Activated CD4-positive, alpha-beta T cell treated with anti-CD3 and anti-CD28 coated beads, Interleukin-2, amount 50 U/mL, for 48 hours (primary cell): ENCODE measurements around the gene KRT71.

Experiments used
- DNase-seq, 2 experiments: peaks; one replicate each; pipeline ENCODE4 v3.0.0-alpha.2; 2020

KRT71 gene

DNA sequence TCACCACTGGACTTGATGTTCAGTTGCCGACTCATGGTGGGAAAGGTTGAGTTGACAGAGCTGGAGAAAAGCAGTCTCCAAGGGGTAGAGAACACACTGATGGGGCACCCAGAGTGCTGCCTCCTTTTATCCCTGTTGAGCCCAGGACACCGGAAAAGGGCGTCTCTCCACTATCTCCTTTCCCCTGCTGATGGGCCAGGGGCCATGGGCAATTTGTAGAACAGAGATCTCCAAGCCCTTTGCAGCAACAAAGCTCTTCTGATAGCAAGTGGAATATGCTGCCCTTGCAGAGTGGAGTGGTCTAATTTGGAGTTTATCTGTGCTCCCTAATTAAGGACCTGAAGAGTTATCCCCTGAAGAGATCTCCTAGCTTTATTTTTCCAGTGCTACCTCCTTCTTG is 20.8 kb upstream of the KRT71 start, which contains the start of gene KRT74:
KRT74 (minus strand) TSS at position 101 of the 400 bp plus-strand sequence; CDS start at position 35, 66 bp downstream.
- no peak for DNase-seq

DNA sequence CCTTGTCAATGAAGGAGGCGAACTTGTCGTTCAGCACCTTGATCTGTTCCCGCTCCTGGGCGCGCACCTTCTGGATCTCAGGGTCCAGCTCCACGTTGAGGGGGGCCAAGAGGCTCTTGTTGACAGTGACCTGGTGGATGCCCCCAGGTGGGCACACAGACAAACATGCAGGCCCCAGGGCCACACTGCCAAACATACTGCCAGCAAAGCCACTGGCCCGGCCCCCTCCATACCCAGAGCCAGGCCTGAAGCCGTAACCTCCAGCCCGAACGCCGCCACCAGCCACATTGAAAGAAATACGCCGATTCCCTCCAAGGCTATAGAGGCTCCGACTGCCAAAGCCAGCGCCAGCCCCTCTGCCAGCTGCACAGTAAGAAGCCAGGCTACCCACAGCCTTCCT is 20.4 kb upstream of the KRT71 start:
- no peak for DNase-seq

DNA sequence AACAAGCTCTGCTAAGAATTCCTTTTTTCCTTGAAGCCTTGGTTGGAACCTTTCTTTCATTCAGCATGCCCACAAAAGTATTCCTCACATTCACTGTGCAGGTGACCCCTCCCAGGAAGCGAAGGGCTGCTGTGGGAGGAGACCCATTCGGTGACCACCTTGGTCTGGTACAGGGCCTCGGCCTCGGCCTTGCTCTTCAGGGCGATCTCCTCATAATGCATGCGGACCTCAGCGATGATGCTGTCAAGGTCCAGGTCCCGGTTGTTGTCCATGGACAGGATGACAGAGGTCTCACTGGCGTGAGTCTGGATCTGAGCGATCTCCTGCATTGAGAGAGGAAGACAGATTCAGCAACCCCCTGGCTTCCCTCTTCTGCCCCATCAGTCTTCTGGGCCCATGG is 17.6 kb upstream of the KRT71 start:
- DNase-seq = no peak

DNA sequence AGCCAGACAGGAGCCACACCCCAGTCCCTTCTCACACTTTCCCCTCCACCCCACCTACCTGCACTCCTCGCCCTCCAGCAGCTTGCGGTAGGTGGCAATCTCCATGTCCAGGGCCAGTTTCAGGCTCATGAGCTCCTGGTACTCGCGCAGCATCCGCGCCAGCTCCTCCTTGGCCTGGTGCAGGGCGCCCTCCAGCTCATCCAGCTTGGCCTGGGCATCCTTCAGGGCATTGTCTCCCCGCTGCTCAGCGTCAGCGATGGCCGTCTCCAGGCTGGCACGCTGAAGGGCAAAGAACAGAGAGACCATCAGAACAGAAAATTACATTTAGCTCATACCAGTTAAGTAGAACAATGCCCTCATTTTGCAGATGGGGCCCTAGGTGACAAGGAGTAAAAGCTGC is 15.2 kb upstream of the KRT71 start:
- no peak for DNase-seq

DNA sequence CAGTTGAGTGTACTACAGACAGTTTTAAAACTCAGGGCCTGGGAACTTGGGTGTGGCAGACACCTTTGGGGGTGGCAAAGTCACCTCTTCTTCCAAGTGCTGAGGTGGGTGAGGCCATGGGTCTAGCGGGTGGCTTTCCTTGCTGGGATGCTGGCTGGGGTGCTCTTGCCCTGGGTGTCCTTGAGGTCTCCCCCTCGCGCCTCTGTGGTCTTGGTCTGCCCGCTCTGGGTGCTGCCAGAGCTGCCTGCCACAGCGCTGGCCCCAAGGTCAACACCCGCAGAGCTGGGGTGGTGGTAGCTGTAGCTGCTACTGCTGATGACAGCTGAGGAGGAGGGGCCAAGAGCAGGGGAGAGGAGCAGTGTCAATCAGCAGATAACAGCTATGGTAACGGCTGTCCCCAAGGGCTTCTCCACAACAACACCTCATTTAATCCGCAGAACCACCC is 13.9 kb upstream of the KRT71 start:
- no peak for DNase-seq

DNA sequence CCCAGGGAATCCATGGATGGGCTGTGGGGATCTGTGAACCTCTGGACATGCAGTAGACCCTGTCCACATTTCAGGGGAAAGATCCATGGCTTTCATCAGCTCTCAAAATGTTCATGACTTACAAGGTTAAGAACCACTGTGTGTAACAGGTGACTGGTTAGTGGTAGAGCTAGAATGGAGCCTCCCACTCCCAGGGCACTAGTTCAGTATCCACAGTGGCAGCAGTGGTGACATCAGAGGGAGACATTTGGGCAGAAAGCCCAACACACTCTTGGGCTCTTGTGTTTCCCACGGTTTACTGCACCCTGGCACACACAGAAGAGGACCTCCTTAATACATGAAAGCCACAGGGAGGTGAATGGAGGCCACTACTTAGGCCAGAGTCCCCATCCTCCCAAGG is 11.6 kb upstream of the KRT71 start:
- no peak for DNase-seq

DNA sequence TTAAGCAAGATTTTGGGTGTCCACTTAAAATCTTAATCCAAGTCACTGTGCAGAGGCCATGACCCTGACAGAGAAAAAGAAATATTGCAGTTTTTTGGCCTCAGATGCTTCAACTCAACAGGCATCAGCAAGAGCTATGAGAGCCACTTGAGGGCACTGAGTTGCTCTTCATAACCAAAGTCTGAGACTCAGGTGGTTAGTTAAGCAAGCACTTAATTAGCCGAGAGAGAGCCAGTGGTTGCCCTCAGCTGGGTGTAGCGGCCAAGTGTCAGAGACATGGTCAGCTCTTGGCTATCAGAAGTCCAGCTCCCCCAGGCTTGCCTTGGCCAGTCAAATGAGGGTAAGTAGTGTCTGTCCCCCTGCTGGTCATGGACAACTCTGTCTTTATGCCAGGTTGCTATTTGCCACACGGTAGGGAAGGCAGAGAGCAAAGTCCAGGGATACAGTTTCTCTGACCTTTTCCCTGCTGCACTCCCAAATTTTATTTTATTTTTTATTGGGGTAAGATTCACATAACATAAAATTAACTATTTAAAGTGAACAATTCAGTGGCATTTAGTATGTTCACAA is 9.0 kb upstream of the KRT71 start:
- DNase-seq = no peak

DNA sequence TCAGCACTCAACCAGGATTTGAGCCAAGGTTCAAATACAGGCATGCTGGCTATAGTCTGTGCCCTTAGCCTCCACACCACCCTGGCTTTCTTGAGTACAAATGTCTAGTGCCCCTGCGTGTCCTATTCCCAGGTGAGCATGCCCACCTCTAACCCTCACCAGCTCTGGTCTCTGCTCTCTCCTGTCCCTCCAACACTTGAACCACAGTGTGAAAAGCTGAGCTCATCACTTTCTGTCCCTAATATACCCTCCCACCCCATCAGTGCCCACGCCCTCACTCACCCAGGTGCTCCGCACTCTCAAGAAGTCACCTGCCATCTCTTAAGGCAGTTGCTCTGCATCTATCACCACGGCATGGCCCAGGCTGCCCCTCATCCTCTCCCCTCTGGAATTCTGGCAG is 7.0 kb upstream of the KRT71 start:
- DNase-seq = no peak

DNA sequence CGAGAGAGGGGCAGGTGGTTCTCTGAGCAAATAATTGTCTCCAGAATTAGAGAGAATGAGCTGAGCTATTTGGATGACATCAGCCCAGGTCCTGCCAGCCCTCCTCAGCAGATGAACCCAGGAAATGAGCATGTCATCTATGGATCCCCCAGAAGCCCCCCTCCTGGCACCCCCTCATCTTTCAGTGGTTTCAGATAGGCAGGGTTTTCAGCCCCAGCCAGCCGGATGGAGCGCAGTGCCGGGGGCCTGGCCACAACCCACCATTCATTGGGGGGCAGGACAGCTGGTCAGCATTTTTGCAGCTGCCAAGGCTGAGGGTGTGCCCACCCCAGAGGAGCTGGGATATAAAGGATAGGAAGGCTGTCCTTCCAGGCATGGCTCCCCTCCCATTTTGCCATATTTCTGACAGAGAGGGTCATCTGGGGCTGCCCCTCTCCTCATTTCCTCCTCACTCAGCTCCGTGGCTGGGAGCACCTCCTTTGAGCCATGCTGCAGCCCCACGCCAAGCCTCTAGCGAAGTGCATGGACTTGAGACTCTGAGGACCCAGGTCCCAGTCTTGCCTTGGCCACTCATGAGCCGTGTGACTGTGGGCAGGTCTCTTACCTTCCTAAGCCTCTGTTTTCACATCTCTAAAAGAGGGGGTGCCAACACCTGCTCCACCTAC is 6.0 kb upstream of the KRT71 start:
- DNase-seq = no peak

DNA sequence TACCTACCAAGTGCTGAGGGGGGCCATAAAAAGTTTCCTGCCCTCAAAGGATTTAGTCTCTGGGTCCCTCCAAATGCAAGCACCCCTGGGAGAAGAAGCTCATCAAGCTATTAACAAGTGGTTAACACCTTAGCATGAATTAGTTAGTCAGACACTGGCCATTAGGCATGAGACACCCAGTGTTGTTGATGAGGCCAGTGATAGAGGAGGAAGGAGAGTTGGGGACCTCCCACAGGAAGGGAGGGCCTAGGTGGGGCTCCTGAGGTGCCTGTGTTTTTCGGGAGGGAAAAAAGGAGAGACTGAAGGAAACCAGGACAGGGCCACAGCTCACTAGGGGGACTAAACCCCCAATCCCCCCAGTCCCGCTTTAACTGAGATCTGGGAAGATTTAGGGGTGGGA is 4.5 kb upstream of the KRT71 start:
- no peak for DNase-seq

DNA sequence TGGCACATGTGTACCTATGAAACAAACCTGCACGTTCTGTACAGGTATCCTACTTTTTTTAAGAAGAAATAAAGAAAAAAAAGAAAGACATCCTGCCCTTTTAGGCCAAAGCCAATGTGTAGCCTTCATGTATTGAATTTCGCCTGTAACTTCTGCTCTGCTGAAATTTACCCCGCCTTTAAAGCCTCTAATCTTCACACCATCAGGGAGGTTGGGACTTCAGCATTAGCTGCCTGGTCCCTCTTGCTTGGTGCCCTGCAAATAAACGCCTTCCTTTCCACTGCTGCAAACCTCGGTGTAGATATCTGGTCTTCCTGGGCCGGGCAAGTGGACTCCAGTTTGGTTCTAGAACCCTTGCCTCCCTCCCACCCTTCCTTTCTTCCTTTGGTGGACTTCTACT is 2.6 kb upstream of the KRT71 start:
- no peak for DNase-seq

DNA sequence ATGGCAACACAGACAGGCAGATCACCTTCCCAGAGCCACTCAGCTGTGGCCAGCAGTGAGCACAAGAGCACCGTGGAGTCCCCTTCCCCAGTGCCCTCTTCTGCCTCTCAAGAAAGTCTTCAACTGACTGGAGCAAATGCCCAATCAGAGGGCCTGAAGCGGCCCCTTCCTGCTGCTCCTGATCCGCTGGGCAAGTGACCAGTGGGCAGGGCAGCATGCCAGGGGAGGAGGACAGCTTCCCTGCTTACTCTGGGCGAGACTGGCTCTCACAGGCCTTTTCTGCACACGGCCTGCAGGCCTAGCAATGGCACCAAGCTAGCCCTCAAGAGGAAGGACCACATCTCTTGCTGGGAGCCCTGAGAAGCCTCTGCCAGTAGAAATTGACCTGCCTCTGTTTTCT is 890 bp downstream of the KRT71 start:
- DNase-seq = no peak

DNA sequence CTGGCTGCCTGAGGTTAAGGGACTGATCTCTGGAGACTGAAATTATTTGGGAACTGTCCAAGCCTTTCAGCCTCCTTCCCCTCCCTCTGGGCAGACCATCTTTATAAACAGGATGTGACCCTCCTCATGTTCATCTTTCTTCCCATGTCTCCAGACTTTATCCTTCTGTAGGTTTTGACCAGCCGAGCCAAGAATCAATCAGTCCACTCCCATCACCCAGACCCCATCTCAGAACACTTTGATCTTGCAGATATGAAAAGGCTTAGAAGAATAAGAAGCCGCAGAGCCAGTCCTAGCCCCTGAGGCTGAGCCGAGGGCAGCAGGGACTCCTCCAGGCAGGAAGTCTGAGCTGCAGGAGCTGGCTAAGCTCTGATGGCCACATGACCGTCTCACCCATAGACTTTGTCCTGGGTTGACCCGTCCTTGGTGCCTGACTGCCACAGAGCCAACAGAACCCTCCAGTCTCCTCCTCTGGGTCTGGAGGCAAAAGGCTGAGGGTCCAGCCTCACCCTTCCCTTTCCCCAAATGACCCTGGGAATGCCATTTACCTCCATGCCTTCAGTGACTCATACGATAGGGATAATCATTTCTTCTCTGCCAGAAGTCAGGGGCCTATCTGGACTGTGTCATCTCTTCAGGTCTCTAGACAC is 1.6 kb downstream of the KRT71 start:
- DNase-seq = no peak

DNA sequence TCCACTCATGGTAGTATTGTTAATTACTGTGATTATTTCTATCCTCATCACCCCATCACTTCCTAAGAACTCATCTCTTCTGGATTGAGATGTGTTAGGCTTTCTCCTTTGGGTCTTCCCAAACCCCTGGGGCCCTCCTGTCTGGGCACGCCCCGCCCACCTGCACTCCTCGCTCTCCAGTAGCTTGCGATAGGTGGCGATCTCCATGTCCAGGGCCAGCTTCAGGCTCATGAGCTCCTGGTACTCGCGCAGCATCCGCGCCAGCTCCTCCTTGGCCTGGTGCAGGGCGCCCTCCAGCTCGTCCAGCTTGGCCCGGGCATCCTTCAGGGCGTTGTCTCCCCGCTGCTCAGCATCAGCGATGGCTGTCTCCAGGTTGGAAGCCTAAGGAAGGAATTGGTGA is 6.8 kb downstream of the KRT71 start:
- DNase-seq = no peak

DNA sequence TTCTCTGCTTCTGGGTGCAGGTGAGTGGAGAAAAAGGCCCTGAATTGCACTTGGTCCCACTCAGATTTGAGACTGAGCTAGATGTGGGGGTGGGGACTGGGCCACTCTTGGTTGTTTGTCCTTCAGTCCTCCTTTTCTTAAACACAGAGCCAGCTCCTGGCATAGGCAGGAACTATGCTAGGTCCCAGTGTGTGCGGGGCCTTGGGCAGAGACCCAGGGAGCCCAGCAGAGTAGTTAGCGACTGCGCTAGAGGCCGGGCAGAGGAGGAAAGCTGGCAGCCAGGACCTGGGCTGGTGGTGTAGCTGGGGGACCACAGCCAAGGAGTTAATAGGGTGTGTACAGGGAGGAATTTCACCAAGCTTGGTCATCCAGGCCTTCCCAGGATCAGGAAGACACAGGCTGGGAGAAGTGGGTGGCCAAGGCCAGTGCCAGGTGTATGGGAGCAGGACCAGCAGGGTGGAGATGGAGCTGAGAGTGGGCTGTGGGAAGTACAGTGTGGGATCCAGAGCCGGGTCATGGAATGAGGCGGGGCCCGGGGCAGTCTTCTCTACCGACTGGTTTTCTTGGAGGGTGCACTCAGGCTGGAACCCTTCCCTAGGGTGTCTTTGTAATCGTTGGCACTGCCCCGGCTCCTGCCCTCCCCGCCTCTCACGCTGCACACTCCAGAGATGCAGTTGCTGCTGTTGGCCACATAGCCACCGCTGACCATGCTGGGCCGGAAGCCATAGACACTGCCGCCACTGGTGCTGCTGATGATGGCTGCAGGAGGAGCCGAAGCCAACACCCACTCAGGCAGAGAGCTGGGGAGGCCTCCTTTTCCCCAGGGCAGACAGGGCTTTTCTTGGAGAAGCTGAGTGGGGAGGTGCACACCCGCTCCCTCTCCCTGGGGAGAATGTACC is 8.7 kb downstream of the KRT71 start:
- no peak for DNase-seq

DNA sequence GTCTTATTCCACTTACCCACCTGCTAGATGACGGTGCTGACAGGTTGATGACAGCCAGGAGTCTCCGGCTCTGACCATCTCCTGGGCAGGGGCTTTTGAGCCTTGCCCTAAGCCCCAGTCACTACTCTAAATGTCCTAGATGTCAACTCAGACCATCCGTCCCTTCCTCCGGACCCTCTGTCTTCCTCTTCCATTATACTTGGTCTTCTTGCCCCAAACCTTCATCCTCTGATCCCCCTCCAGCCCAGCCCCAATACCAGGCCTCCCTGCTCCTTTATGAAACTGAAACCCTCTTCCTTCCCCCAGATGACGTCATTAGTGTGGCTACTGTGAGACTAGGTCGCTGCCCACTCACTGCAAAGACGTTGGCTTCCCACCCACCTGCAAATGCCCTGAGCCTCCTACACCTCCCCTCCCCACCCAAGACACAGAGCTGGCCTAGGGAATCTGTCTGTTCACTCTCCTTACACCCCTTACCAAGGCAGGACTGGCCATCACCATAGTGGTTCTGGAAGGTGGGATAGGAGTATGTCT is 10.1 kb downstream of the KRT71 start:
- no peak for DNase-seq

DNA sequence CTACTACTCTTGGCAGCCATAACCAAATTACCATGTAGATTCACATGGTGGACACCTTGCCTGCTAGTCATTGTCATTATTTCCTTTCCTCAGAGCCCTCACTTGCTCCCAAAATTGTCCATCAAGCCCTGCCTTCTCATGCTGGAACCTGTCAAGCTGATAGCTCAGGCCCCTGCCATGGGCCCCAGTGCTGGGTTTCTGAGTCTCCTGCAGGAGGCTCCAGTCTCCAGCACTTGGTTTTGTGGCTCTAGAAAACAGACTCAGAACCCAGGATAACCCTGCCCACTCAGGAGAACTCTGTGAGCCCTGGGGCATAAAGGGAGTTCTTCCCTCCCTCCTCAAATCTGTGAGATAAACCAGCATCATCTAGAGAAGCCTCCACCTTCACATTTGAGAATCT is 10.8 kb downstream of the KRT71 start:
- no peak for DNase-seq

DNA sequence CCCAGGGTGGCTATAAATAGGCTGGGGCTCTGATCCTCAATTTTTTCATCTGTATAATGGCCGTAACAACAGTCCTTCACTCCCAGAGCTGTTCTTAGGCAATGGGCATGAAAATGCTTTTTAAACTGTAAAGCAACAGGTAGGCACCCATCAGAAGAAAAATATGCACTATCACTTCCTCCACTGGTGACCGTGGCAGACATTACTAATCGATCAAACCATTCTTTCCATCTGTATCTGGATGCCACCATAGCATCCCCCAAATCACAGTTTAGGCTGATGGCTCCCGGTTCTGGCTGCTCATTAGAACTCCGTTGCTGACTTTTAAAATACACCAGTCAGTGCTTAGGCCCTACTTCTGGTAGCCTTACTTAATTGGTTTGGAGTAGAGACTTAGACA is 11.2 kb downstream of the KRT71 start:
- no peak for DNase-seq

DNA sequence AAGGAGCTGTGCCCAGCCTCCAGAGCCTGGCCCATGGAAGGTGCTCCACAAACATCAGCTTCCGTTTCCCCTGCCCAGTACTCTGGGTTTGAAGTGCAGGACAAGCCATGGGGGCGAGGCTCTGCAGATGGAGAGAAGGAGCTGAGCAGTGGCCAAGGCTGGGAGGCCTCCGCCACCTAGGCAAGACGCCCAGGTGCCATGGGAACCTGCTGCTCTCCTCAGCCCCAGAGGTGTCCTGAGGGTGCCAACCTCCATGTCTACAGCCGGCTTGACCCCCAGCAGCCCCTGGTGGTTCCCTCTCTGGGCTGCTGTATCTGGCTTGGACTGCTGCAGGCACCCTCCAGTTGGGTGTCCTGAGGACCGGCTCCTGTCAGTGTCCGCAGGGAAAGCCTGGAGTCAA is 12.4 kb downstream of the KRT71 start:
- DNase-seq = no peak

DNA sequence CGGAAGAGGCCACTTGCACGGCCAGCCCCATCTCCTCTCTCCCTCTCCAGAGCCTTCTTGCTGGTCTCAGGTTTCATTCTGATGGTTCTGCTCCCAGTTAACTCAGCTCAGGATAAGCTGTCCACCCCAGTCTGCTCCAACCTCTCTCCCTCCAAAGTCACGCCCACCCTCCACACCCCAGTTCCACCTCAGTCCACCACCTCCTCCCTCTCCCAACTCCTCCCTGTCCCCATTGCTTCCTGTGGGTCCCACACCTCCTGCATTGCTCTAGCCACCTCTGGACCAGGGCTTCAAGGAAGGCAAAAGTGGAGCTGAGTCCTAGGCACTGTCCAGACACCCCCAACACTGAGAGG is 13.1 kb downstream of the KRT71 start:
- no peak for DNase-seq

DNA sequence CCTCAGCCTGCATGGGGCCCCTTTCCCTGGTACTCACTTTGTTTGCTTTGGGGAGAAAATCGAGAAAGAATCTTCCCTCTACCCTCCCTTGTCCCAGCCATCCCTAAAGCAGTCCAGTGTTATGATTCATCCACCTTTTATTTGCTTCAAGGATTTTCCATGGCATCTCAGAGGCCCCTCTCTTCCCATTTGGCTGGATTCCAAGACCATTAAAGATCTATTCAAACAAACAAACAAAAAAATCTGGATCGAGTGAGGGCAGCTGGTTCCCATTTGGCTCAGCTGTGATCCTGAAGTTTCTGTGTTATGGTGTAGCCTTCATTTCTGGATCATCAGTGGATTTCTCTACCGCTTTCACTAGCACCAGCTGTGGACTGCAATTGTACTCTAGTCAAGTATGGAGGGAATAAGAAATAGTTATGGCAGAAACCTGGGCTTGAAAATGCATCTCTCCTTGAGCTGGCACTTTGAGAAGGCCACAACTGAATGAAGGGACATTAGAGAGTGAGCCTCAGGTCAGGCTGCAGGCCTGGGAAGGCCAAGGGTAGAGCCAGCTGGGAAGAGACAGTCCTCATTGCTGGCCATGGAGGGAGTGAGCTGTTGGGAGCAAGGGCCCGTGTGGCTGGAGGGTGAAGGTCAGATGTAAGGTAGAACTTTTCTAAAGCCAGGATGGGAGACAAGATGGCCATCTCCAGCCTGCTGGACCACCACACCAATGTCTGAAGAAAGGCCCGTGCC is 13.7 kb downstream of the KRT71 start:
- no peak for DNase-seq

DNA sequence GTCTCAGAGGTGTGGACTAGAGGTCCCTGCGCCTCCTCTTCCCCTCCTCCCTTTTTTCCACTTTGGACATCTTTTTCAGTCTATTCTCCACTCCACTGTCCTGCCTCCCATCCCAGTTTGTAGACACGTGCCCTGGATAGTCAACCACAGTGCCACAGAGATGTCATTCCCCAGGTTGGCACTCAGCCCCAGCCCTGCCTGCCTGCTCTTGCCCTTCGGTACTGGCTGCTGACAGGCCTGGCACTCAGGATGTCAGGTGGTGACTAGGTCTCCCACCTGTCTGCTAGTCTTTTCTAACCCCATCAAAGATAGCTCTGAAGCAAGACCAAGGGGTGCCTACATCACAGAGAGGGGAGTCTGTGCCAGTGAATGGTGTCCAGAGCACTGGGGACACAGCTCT is 15.8 kb downstream of the KRT71 start:
- no peak for DNase-seq

DNA sequence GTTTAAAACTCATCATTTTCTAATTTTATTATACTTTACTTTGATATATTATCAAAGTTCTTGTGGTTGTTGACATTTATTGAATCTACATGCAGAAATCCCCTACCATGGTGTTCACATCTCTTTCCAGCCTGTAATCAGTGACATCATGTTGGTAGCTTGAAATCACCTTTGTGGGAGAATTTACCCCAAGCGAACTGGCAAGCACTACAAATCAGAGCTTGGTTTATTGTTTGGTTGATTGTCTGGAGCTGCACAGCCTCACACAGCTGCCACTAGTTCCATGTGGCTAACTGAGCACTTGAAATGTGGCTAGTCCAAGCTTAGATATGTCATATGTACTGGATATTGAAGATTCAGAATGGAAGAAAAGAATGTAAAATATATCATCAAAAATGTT is 17.4 kb downstream of the KRT71 start:
- DNase-seq = no peak
